B cell (primary cell): ENCODE data around the gene NDUFAF2.

Experiments
- CTCF ChIP-seq: fragments of 200-600 bp; IDR thresholded peaks from one replicate; pipeline ENCODE4 v1.8.0; 2022; ENCODE audit warnings: antibody characterized with exemption, mild to moderate bottlenecking
- EZH2 ChIP-seq: IDR thresholded peaks from 2 replicates; pipeline ENCODE4 v1.6.1; 2012; ENCODE audit warnings: borderline replicate concordance, low read depth, mild to moderate bottlenecking, moderate library complexity, low read length; ENCODE audit not compliant: insufficient read depth, poor library complexity, severe bottlenecking

- TF ChIP-seq CTCF = peak; percentile 69
- TF ChIP-seq EZH2 = no peak
Measured at GRCh38 chr5:60960591-60960990, 15.6 kb downstream of the NDUFAF2 start.
